Kidney (tissue), 14 donors: Measurements from ENCODE around the gene GALNT12. TPM values are rescaled to one million over a fixed set of nuclear protein-coding genes. Genes with fewer than 3 reads are reported as not detected.

Source experiments
- DNase-seq, 5 donors: peaks; one replicate each; pipeline ENCODE4 v3.0.0-alpha.2; 2013 to 2020
- FAIRE-seq: peaks from 2 replicates; lab custom pipeline; 2012; peaks lifted over from hg19 to GRCh38; lab: Jason Lieb, UNC
- H3K27ac ChIP-seq, 2 donors: one replicate each; pipeline ENCODE4 v1.7.0; 2013; ENCODE audit warnings: low read depth in 2 of 2, low read length in 2 of 2, inconsistent platforms in 1 of 2
- H3K27me3 ChIP-seq: one replicate; pipeline ENCODE4 v1.7.1; 2013; ENCODE audit warnings: low read length, inconsistent platforms; ENCODE audit not compliant: control insufficient read depth, insufficient read depth
- H3K36me3 ChIP-seq, 3 donors: one replicate each; pipeline versions ENCODE4 v1.7.0 to v1.7.1; 2013; ENCODE audit warnings: low read length in 3 of 3, control low read depth in 1 of 3, inconsistent platforms in 1 of 3; ENCODE audit not compliant: insufficient read depth in 3 of 3, control insufficient read depth in 2 of 3
- H3K4me1 ChIP-seq, 3 donors: one replicate each; pipeline versions ENCODE4 v1.7.0 to v1.7.1; 2013; ENCODE audit warnings: low read length in 3 of 3, inconsistent platforms in 1 of 3, low read depth in 1 of 3; ENCODE audit not compliant: control insufficient read depth in 2 of 3, insufficient read depth in 2 of 3
- H3K4me3 ChIP-seq, 3 donors: one replicate each; pipeline versions ENCODE4 v1.7.0 to v1.8.1; 2013; ENCODE audit warnings: low read length in 3 of 3, control low read depth in 1 of 3, inconsistent platforms in 1 of 3
- H3K9ac ChIP-seq, 3 donors: one replicate each; pipeline versions ENCODE4 v1.7.0 to v1.7.1; 2013; ENCODE audit warnings: low read length in 3 of 3, control low read depth in 1 of 3, inconsistent platforms in 1 of 3
- H3K9me3 ChIP-seq, 3 donors: one replicate each; pipeline versions ENCODE4 v1.7.0 to v1.7.1; 2013; ENCODE audit warnings: low read length in 3 of 3, control low read depth in 1 of 3, inconsistent platforms in 1 of 3; ENCODE audit not compliant: control insufficient read depth in 2 of 3, insufficient read depth in 1 of 3
- CTCF ChIP-seq: IDR thresholded peaks from 3 replicates; pipeline ENCODE4 v1.5.1; 2012; ENCODE audit warnings: mild to moderate bottlenecking, moderate library complexity, borderline replicate concordance; ENCODE audit not compliant: insufficient read depth; ENCODE audit errors: extremely low read depth
- intact Hi-C: fragments of 100-400 bp; cut with DNase I; formaldehyde crosslinking; loops from one replicate; pipeline ENCODE4 v1.11.1; 2022
- polyA plus RNA-seq: library from polyadenylated mRNA; stranded (reverse); fragments of 350-450 nt; fragmentation: Illumina TruSeq; extraction: RNeasy Lipid Tissue Mini Kit (QIAGEN cat#74804); gene quantifications from one replicate; pipeline ENCODE4 v1.2.3, GENCODE V29; 2014; ENCODE audit warnings: low read depth, low replicate concordance; ENCODE audit not compliant: insufficient read depth
- total RNA-seq: library from RNA; stranded (reverse); fragmentation: NEBNext Ultra II Directional; extraction: Animal tissue kit (Norgen Biotek cat#: 25700); gene quantifications from one replicate; pipeline ENCODE4 v1.2.1, GENCODE V29; 2021
- donor health status: control.
- donor health status: control.
- donor health status: control.
- donor health status: control.
- donor health status: control.
- donor health status: DM: yes; HTN: yes; CAD: no.
- donor health status: Normal renal cell carcinoma (clear cell type).

Gene GALNT12
- total and polyA plus RNA-seq, 2 donors from 2014 or later, result 3.6 to 10.8 TPM

- Histone ChIP-seq H3K27me3 (no peaks in the 10 kb centered on the region), H3K4me1 (no peaks in the 10 kb centered on the region), H3K36me3 (peaks cover 7 to 52% (median 29%) of the 10 kb centered on the region in 3 donors), H3K9ac (no peak overlapping the region), H3K27ac (no peak overlapping the region), H3K4me3 (no peak overlapping the region), H3K9me3 (no peaks in the 10 kb centered on the region)
- intact Hi-C loops, result no loop called here
- FAIRE-seq (no peak), DNase-seq (no peak)
- TF ChIP-seq CTCF, result no peak
These were observed 39.1 kb upstream of the GALNT12 start for GRCh38 chr9:98768344-98768743.

GRCh38 chr9:98770717-98771116 lies 36.8 kb upstream of the GALNT12 start:
- Histone ChIP-seq H3K36me3 (peaks cover 7 to 42% (median 34%) of the 10 kb centered on the region in 3 donors), H3K27me3 (no peaks in the 10 kb centered on the region), H3K4me1 (no peaks in the 10 kb centered on the region), H3K27ac (no peak overlapping the region), H3K9ac (no peak overlapping the region), H3K9me3 (no peaks in the 10 kb centered on the region), H3K4me3 (no peak overlapping the region)
- FAIRE-seq (no peak), DNase-seq (no peak)
- TF ChIP-seq CTCF, result no peak
- intact Hi-C loops, result no loop called here

GRCh38 chr9:98771209-98771874 lies 36.1 kb upstream of the GALNT12 start:
- no peak overlapping the region for H3K9ac ChIP-seq
- H3K9me3 ChIP-seq, result no peaks in the 10 kb centered on the region
- H3K4me3 ChIP-seq, result no peak overlapping the region
- H3K4me1 ChIP-seq, result no peaks in the 10 kb centered on the region
- intact Hi-C loops, result no loop called here
- no peaks in the 10 kb centered on the region for H3K27me3 ChIP-seq
- H3K27ac ChIP-seq, result no peak overlapping the region
- FAIRE-seq (no peak), DNase-seq (no peak)
- TF ChIP-seq CTCF, result no peak
- peaks cover 7 to 42% (median 34%) of the 10 kb centered on the region in 3 donors for H3K36me3 ChIP-seq
